Gastrocnemius medialis (tissue), 4 donors: ENCODE results near the gene RSF1. TPM values are rescaled to one million over a fixed set of nuclear protein-coding genes. Genes with fewer than 3 reads are reported as not detected.
"Not testable (repeated sequence)": the region's sequence is repeated elsewhere in the genome, so short reads cannot be mapped to it uniquely, and the experiment has no call there.

Experiments
- ATAC-seq, 2 donors: fragments of 150-250 bp; one replicate each; pipeline ENCODE4 v1.9.1; 2016
- DNase-seq, 2 donors: peaks; one replicate each; pipeline ENCODE4 v3.0.0-alpha.2; 2019
- H3K27ac ChIP-seq, 4 donors: fragments of 200-600 bp; sonication (generic); 1 replicate in 1 of 4; 2 replicates in 3 of 4; pipeline ENCODE4 v1.5.1; 2016 to 2018; ENCODE audit warnings: mild to moderate bottlenecking in 2 of 4, moderate library complexity in 1 of 4
- H3K27me3 ChIP-seq, 3 donors: fragments of 200-600 bp; sonication (generic) in 2 of 3; 1 replicate in 1 of 3; 2 replicates in 2 of 3; pipeline versions ENCODE4 v1.5.1 to v1.6.0; 2016 to 2019; ENCODE audit warnings: mild to moderate bottlenecking in 1 of 3, moderate library complexity in 1 of 3
- H3K36me3 ChIP-seq, 2 donors: fragments of 200-600 bp; sonication (generic) in 1 of 2; one replicate each; pipeline ENCODE4 v1.5.1; 2017 to 2018
- H3K4me1 ChIP-seq, 2 donors: fragments of 200-600 bp; sonication (generic) in 1 of 2; one replicate each; pipeline ENCODE4 v1.5.1; 2016 to 2017; ENCODE audit warnings: mild to moderate bottlenecking in 2 of 2
- H3K4me3 ChIP-seq, 4 donors: fragments of 200-600 bp; sonication (generic) in 3 of 4; 1 replicate in 1 of 4; 2 replicates in 3 of 4; pipeline ENCODE4 v1.5.1; 2016 to 2019; ENCODE audit warnings: mild to moderate bottlenecking in 2 of 4
- H3K9me3 ChIP-seq, 3 donors: fragments of 200-600 bp; sonication (generic) in 2 of 3; 1 replicate in 1 of 3; 2 replicates in 2 of 3; pipeline ENCODE4 v1.5.1; 2016 to 2019
- CTCF ChIP-seq, 5 experiments: fragments of 450-650 bp in 3 of 5; fragments of 200-600 bp in 2 of 5; sonication (generic) in 2 of 5; IDR thresholded peaks in 4 of 5; conservative IDR thresholded peaks in 1 of 5; 1 replicate in 4 of 5; 2 replicates in 1 of 5; pipeline ENCODE4 v1.5.1; 2016 to 2019; ENCODE audit warnings: antibody characterized with exemption in 5 of 5, mild to moderate bottlenecking in 3 of 5, moderate library complexity in 3 of 5
- POLR2A ChIP-seq, 2 donors: fragments of 450-650 bp; IDR thresholded peaks; one replicate each; pipeline ENCODE4 v1.6.1; 2017; ENCODE audit warnings: antibody characterized with exemption in 2 of 2, mild to moderate bottlenecking in 2 of 2, moderate library complexity in 2 of 2
- in situ Hi-C, 4 donors: fragments of 200-750 bp; cut with MboI; loops; one replicate each; pipeline versions ENCODE4 v1.15.0 to v1.8.0; 2017; ENCODE audit warnings: low sequenced_read_pairs in 4 of 4
- intact Hi-C: fragments of 100-400 bp; cut with DNase I; formaldehyde crosslinking; loops from one replicate; pipeline ENCODE4 v1.15.1; 2023; ENCODE audit warnings: low total_unique reads
- total RNA-seq, 4 donors: library from RNA; depleted of rRNA; stranded (reverse); fragments of >200 nt; gene quantifications; one replicate each; pipeline versions ENCODE4 v1.1.0 to v1.2.3, GENCODE V29; 2016

The RSF1 gene
- total RNA-seq, 4 donors from 2014 or later, result 17.9 to 48.4 (median 45.7) TPM

GRCh38 chr11:77644887-77645286 lies 175.6 kb downstream of the RSF1 start:
- DNase-seq, result no peak
- intact Hi-C loops (no loop called here), in situ Hi-C loops (no loop called here)

DNA sequence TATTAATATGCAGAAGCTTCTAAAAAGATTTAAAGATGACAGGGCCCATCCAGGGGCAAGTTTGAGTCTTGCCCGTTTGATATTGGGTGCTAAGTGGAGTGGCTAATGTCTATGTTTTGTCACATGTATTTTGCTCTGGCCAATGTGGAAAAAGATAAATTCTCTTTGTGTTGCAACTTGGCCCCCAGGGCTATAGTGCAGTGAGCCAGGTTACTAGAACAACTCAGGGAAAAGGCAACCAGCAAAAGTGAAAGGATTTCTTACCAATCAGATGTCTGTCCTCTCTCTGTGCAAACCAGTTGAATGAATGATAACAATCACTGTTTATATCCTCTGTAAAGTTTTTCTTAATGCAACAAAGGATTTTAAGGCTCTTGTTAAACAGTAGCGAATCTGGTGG lies 178.3 kb downstream of the RSF1 start:
- in situ Hi-C loops, result no loop called here
- DNase-seq (no peak), ATAC-seq (no peak)
- Histone ChIP-seq H3K4me3 (no peak overlapping the region), H3K27me3 (peaks cover 0 to 4% (median 0%) of the 10 kb centered on the region in 3 donors), H3K27ac (no peak overlapping the region), H3K9me3 (no peaks in the 10 kb centered on the region), H3K36me3 (no peaks in the 10 kb centered on the region), H3K4me1 (peaks cover 0 to 4% of the 10 kb centered on the region in 2 donors)
- TF ChIP-seq CTCF (IDR thresholded peaks at IDR 0.05 in 4 of 5, conservative IDR thresholded peaks at IDR 0.05 in 1 of 5) (no peak), POLR2A (IDR thresholded peaks at IDR 0.05) (no peak)
- intact Hi-C loops, result no loop called here

More at GRCh38 chr11:77644887-77645286, 175.6 kb downstream of the RSF1 start:
- no peak overlapping the region for H3K4me3 ChIP-seq
- TF ChIP-seq CTCF (IDR thresholded peaks at IDR 0.05 in 4 of 5, conservative IDR thresholded peaks at IDR 0.05 in 1 of 5) (no peak), POLR2A (IDR thresholded peaks at IDR 0.05) (no peak)
- no peaks in the 10 kb centered on the region for H3K9me3 ChIP-seq
- no peaks in the 10 kb centered on the region for H3K36me3 ChIP-seq
- H3K27me3 ChIP-seq, result peaks cover 0 to 4% (median 0%) of the 10 kb centered on the region in 3 donors
- H3K4me1 ChIP-seq, result no peaks in the 10 kb centered on the region
- no peak overlapping the region for H3K27ac ChIP-seq
- ATAC-seq, result no peak

DNA sequence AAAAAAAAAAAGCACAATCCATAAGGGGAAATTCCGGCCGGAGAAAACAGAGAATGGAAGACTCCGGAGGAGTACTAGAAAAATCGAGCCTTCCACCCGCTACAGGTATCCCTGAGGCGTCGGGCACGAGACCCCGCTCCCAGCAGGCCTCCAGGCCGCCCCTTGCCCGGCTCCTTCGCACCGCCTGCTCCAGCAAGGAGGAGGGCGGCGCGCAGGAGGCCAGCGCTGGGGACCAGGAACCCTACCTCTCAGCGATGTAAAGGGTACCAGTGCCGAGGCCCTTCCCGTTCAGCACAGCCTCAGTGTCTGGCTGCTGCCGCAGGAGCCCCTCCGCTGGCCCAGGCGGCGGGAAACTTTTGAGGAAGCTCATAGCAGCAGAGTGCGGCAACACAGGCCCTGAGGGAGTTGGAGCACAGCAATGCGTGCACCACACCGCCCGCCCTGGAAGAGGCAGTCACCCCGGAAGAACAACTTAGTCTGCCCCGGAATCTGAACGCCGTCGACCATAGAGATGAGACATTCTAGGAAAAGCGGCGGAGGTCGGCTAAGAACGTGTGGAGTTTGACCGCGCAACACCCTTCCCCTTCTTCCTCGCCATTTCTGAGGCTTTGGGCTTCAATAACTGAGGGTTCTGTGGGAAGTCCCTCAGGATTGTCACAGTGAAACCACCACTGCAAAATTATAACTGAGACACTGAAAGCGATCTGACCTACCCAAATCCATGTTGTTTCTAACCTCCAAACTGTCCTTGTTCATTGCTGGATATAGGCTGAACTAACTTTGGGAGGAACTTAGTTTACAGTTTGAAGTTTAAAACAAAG lies 183.0 kb downstream of the RSF1 start, which contains the start of gene CLNS1A:
Gene CLNS1A, minus strand, starts transcription at position 450 of the 821 bp plus-strand sequence. Its CDS starts 80 bp downstream, at position 370.
- Histone ChIP-seq H3K36me3 (no peaks in the 10 kb centered on the region), H3K9me3 (no peaks in the 10 kb centered on the region), H3K4me3 (peak within 1 kb of the TSS; percentile 90 to 98 (median 93)), H3K4me1 (peaks cover 11 to 17% of the 10 kb centered on the region in 2 donors), H3K27ac (peak within 1 kb of the TSS; percentile 71 to 86 (median 82)), H3K27me3 (peaks cover 0 to 4% (median 0%) of the 10 kb centered on the region in 3 donors)
- in situ Hi-C loops, result no loop called here
- ATAC-seq (peak; percentile 97 to 99), DNase-seq (peak; percentile 77 to 79)
- TF ChIP-seq CTCF (IDR thresholded peaks at IDR 0.05 in 4 of 5, conservative IDR thresholded peaks at IDR 0.05 in 1 of 5), result no peak
- TF ChIP-seq POLR2A (IDR thresholded peaks at IDR 0.05), result peak; percentile 47 to 59
- intact Hi-C loops, result loop anchor here (2.0 kb wide), 1 partner anchor 183 kb away; the partner anchor contains the start of genes AAMDC and RSF1

- intact Hi-C loops (loop anchor here (2.0 kb wide), 1 partner anchor 184 kb away; the partner anchor contains the start of genes AAMDC and RSF1), in situ Hi-C loops (no loop called here)
- no peaks in the 10 kb centered on the region for H3K36me3 ChIP-seq
- DNase-seq, result no peak
- H3K4me3 ChIP-seq, result peak overlapping the region; percentile 90 to 98 (median 93)
- no peak for ATAC-seq
- H3K27me3 ChIP-seq, result peaks cover 0 to 4% (median 0%) of the 10 kb centered on the region in 3 donors
- peak overlapping the region; percentile 71 to 86 (median 82) for H3K27ac ChIP-seq
- peaks cover 11 to 17% of the 10 kb centered on the region in 2 donors for H3K4me1 ChIP-seq
- no peaks in the 10 kb centered on the region for H3K9me3 ChIP-seq
- TF ChIP-seq CTCF (IDR thresholded peaks at IDR 0.05 in 4 of 5, conservative IDR thresholded peaks at IDR 0.05 in 1 of 5) (no peak), POLR2A (IDR thresholded peaks at IDR 0.05) (no peak)
These were observed 183.7 kb downstream of the RSF1 start for GRCh38 chr11:77636731-77637344.

DNA sequence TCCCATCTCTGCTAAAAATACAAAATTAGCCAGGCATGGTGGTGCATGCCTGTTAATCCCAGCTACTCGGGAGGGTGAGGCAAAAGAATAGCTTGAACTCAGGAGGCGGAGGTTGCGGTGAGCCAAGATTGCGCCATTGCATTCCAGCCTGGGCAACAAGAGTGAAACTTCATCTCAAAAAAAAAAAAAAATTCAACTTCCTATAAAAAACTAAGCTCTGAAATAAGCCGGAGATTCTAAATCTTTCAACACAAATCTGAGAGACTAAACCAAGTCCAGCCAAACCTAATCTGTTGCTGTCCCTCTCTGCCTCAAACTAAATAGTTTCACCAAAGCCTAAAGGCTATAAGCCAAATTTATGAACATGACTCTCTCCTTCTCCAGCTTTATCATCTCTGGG lies 186.6 kb downstream of the RSF1 start:
- peaks cover 11 to 17% of the 10 kb centered on the region in 2 donors for H3K4me1 ChIP-seq
- ATAC-seq, H3K36me3 ChIP-seq, H3K9me3 ChIP-seq, H3K4me3 ChIP-seq, H3K27me3 ChIP-seq, in situ Hi-C loops, DNase-seq, H3K27ac ChIP-seq, intact Hi-C loops: not testable (repeated sequence)
